BJ (cell line): ENCODE data around the gene FBXO42. TPM values are rescaled to one million over a fixed set of nuclear protein-coding genes. Genes with fewer than 3 reads are reported as not detected.

Experiments used
- CTCF ChIA-PET: fragments of 350-600 bp; formaldehyde crosslinking; extraction: SDS; loops from one replicate; lab custom pipeline; 2021; ENCODE audit warnings: antibody characterized with exemption, inconsistent platforms; lab: Yijun Ruan, JAX
- POLR2A ChIA-PET: fragments of 300-600 bp; sonication (Branson Sonifier 250); formaldehyde crosslinking; extraction: SDS; loops from one replicate; lab custom pipeline; 2021; ENCODE audit warnings: antibody characterized with exemption; lab: Charles Lee
- DNase-seq: peaks from one replicate; pipeline ENCODE4 v3.0.0-alpha.2; 2011; ENCODE audit warnings: low read depth
- H3K27me3 ChIP-seq: 2 replicates; pipeline ENCODE4 v1.6.0; 2011; ENCODE audit warnings: low read length; ENCODE audit not compliant: control insufficient read depth, insufficient read depth
- H3K36me3 ChIP-seq: 2 replicates; pipeline ENCODE4 v1.5.1; 2011; ENCODE audit warnings: low read length; ENCODE audit not compliant: control insufficient read depth, insufficient read depth
- H3K4me3 ChIP-seq: 2 replicates; pipeline ENCODE4 v1.5.1; 2011; ENCODE audit warnings: low read depth, mild to moderate bottlenecking, control low read depth, low read length
- polyA plus RNA-seq: library from polyadenylated mRNA; depleted of rRNA; stranded (reverse); fragments of >200 nt; gene quantifications from 2 replicates; pipeline ENCODE4 v1.2.3, GENCODE V29; 2011
- TF ChIP-seq, protein P1 (sequence below): IDR thresholded peaks from 2 replicates; pipeline ENCODE4 v1.5.1; 2011; ENCODE audit warnings: low read depth, mild to moderate bottlenecking, control low read depth, inconsistent platforms, low read length, moderate library complexity; ENCODE audit not compliant: insufficient read depth

FBXO42 gene
- polyA plus RNA-seq, 1 experiment = 31.7 TPM

- CTCF ChIA-PET = interaction anchor here (1.4 to 2.7 kb wide), 4 partner anchors 12 to 54 kb away, joined by 3 to 12 read pairs (median 4); partner anchors contain the start of gene NECAP2
- POLR2A ChIA-PET = interaction anchor here (0.5 to 0.8 kb wide), 2 partner anchors 12 to 77 kb away, joined by 3 read pairs; no protein-coding TSS in a partner anchor
- DNase-seq = no peak
- H3K4me3 ChIP-seq = no peak overlapping the region
- H3K27me3 ChIP-seq = no peaks in the 10 kb centered on the region
- peaks cover 2% of the 10 kb centered on the region; the same call in 1 of the 2 replicates for H3K36me3 ChIP-seq
- TF ChIP-seq, protein P1, sequence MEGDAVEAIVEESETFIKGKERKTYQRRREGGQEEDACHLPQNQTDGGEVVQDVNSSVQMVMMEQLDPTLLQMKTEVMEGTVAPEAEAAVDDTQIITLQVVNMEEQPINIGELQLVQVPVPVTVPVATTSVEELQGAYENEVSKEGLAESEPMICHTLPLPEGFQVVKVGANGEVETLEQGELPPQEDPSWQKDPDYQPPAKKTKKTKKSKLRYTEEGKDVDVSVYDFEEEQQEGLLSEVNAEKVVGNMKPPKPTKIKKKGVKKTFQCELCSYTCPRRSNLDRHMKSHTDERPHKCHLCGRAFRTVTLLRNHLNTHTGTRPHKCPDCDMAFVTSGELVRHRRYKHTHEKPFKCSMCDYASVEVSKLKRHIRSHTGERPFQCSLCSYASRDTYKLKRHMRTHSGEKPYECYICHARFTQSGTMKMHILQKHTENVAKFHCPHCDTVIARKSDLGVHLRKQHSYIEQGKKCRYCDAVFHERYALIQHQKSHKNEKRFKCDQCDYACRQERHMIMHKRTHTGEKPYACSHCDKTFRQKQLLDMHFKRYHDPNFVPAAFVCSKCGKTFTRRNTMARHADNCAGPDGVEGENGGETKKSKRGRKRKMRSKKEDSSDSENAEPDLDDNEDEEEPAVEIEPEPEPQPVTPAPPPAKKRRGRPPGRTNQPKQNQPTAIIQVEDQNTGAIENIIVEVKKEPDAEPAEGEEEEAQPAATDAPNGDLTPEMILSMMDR = no peak
These were observed 34.3 kb upstream of the FBXO42 start for GRCh38 chr1:16386454-16387113.

DNA sequence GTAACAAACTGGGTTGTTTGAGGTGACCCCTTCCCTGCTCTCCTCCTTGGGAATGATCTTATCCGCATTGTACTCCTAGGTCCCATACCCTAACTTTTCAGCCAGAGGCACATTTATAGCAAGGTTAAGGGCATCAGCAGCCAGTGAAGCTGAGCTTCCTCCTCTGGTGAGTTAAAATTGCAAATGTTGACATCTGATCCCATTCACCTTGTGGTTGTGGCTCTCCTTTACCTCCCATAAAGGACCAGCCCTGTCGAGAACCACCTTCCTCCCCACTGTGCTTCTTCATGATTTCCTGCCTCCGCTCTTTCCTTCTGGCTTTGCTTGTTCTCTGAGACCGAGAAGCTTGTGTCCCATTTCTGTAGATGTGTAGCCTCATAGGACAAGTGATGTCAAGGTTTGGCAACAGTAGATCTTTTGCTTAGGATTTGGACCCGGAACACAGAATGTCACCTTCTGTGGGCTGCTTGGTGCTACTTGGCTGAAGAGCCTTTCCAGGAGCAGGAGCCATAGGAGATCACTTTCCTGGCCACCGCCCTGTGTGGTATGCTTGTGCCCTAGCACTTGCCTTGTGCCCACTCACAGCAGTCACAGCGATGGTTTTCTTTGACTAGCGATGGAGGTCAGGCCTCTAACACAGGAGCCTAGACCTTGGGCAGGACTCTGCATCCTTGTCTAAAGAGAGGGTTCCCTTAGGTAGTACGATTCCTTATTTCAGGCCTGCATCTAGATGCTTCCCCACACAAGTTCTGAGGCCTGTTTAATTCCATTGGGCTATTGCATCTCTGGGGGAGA lies 33.6 kb upstream of the FBXO42 start:
- Histone ChIP-seq H3K36me3 (no peaks in the 10 kb centered on the region), H3K27me3 (no peaks in the 10 kb centered on the region), H3K4me3 (no peak overlapping the region)
- TF ChIP-seq, protein P1 = no peak
- ChIA-PET POLR2A (interaction anchor here (0.8 kb wide), 1 partner anchor 11 kb away, joined by 3 read pairs; no protein-coding TSS in a partner anchor), CTCF (interaction anchor here (1.4 to 1.6 kb wide), 3 partner anchors 11 to 54 kb away, joined by 3 to 4 read pairs (median 3); partner anchors contain the start of gene NECAP2)
- no peak for DNase-seq

- no peak for DNase-seq
- ChIA-PET POLR2A (no interaction called here), CTCF (no interaction called here)
- H3K36me3 ChIP-seq = no peaks in the 10 kb centered on the region
- no peaks in the 10 kb centered on the region for H3K27me3 ChIP-seq
- TF ChIP-seq, protein P1 = no peak
- H3K4me3 ChIP-seq = no peak overlapping the region
These were observed 31.6 kb upstream of the FBXO42 start for GRCh38 chr1:16383888-16384287.

GRCh38 chr1:16380868-16381267 lies 28.6 kb upstream of the FBXO42 start:
- POLR2A ChIA-PET = no interaction called here
- Histone ChIP-seq H3K27me3 (no peaks in the 10 kb centered on the region), H3K4me3 (no peak overlapping the region), H3K36me3 (no peaks in the 10 kb centered on the region)
- TF ChIP-seq, protein P1 = no peak
- no peak for DNase-seq
- CTCF ChIA-PET = interaction anchor here (1.2 kb wide), 1 partner anchor 12 kb away, joined by 3 read pairs; no protein-coding TSS in a partner anchor

DNA sequence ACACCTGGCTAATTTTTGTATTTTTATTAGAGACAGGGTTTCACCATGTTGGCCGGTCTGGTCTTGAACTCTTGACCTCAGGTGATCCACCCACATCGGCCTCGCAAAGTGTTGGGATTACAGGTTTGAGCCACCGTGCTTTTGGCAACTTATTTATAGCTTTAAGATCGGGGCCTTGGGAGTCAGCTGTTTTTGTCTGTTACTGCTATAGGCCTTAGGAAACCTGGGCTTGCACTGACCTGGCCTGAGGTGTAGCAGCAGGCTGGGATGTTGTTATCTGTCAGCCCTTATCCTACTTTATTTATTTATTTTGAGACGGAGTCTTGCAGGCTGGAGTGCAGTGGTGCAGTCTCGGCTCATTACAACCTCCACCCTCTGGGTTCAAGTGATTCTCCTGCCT lies 26.2 kb upstream of the FBXO42 start:
- CTCF ChIA-PET = interaction anchor here (1.0 kb wide), 1 partner anchor 40 kb away, joined by 4 read pairs; no protein-coding TSS in a partner anchor

More for the DNA sequence above, 26.2 kb upstream of the FBXO42 start:
- TF ChIP-seq, protein P1 = no peak
- Histone ChIP-seq H3K4me3 (no peak overlapping the region), H3K36me3 (no peaks in the 10 kb centered on the region), H3K27me3 (no peaks in the 10 kb centered on the region)
- DNase-seq = no peak
- POLR2A ChIA-PET = no interaction called here
